Stimulated activated naive CD4-positive, alpha-beta T cell treated with Interleukin-2 at 50 U/mL for 16 hours (primary cell): ENCODE results near the gene ZCCHC9.

Source experiments
- DNase-seq: peaks from one replicate; lab custom pipeline; 2025; lab: John Stamatoyannopoulos, UW

The ZCCHC9 gene

DNA sequence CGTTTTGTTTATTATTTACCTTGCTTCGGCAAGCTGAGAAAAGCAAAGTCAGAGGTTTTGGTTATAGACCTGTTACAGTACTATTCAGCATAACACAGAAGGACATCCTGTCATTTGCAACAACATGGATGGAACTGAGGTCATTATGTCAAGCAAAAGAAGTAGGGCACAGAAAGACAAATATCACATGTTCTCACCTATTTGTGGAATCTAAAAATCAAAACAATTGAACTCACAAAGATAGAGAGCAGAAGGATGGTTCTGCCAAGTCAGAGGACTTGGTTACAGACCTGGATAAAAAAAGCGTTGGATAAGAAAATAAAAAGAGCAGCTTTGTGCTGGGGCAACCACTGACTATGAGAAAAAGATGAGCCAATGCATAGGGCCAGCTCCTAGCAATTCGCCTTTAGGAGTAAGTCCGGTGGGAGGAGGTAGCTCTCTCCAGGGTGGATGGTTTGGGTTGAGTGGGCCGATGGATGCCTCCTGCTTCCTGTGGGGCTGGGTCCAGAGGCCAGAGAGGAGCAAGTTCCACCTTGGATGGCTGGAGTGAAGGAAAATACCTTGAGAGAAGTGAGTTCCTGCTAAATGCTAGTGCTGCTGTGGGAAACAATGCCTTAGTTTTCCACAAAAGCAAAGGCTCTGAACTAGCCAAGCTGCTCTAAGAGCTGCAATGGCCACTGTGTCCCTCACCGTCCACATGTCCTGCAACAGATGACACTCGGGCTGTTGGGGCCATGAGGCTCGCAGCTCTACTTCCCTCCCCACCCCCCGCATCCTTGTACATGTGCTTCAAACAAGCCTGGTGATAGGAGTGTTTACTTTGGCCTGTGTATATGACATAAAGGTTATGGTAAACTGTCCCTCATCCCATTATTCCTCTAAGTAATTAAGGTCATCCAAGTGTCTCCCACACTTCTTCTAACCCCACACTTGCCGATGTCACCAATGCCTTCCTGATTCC lies 54.2 kb downstream of the ZCCHC9 start:
- no peak for DNase-seq

DNA sequence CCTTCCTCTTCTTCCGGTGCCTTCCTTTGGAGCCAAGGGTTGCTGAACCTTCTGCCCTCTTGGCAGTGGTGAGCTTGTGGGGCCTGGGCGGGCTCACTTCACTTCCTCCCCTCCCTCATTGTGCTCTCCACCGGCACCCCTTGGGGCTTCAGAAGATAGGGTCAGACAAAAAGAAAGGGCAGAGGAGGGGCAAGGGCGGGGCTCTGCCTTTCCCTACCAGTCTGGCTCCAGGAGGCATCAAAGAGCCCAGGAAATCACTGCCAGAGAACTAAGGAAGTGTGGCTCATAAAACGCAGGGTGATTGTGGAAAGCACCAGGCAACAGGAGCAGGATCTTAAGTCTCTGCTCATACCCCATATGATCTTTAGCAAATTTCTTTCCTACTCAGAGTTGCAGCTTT lies 57.7 kb downstream of the ZCCHC9 start:
- DNase-seq = no peak

DNA sequence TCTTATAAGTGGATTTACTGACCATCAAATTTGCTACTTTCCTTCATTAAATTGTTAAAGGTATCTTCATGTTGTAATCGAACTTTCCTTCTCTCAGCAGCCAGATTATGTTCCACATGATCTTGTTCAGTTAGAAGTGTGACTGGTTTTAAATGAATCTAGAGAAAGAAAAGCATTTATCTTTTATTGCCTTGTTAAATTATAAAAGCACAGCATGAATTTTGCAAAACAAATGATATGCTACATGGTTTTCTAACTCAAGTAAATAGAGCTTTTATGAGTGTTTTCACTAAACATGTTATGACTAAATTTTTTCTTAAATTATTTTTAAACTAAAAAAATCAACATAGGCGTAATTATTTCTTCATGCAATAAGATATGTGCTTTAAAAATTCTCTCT lies 58.5 kb downstream of the ZCCHC9 start:
- DNase-seq = no peak

DNA sequence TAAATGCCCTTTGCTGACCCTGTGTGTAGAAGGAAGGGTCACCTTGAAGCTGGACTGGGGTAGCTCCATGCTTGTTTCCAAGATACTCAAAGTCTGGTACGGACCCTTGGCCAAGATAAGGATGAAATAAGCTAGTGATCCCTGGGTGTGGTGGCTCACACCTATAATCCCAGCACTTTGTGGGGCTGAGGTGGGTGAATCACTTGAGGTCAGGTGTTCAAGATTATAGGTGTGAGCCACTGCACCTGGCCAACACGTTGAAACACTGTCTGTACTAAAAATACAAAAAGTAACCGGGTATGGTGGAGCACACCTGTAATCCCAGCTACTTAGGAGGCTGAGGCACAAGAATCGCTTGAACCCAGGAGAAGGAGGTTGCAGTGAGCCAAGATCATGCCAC lies 59.3 kb downstream of the ZCCHC9 start:
- no peak for DNase-seq

DNA sequence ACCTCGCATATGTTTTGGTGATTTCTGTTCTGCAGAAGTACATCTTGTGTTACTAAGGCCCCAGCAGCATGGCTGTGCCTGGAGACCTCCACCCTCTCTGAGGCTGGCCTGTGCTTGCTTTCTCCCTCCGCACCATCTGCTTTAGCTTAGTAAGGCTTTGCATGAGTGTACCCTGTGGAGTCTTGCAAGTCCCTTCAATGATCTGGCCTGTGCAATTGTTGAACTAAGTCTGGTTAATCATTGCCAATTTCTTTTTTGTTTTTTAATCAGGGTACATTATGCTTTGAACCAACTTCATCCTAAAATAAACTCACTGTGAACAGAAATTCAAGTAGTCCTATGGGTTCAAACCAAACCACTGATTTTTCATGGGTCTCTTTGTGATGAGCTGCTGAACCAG lies 60.2 kb downstream of the ZCCHC9 start:
- no peak for DNase-seq
